HG03159 (cell line): ENCODE measurements around the gene HSPA14.
"Not testable (repeated sequence)": the region's sequence is repeated elsewhere in the genome, so short reads cannot be mapped to it uniquely, and the experiment has no call there.

Experiments used
- ATAC-seq: cut with Tn5 transposase; IDR thresholded peaks from one replicate; pipeline ENCODE4 v1.9.1; 2021; ENCODE audit warnings: mild to moderate bottlenecking, moderate library complexity; ENCODE audit not compliant: unreplicated experiment

Gene HSPA14, protein sequence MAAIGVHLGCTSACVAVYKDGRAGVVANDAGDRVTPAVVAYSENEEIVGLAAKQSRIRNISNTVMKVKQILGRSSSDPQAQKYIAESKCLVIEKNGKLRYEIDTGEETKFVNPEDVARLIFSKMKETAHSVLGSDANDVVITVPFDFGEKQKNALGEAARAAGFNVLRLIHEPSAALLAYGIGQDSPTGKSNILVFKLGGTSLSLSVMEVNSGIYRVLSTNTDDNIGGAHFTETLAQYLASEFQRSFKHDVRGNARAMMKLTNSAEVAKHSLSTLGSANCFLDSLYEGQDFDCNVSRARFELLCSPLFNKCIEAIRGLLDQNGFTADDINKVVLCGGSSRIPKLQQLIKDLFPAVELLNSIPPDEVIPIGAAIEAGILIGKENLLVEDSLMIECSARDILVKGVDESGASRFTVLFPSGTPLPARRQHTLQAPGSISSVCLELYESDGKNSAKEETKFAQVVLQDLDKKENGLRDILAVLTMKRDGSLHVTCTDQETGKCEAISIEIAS

DNA sequence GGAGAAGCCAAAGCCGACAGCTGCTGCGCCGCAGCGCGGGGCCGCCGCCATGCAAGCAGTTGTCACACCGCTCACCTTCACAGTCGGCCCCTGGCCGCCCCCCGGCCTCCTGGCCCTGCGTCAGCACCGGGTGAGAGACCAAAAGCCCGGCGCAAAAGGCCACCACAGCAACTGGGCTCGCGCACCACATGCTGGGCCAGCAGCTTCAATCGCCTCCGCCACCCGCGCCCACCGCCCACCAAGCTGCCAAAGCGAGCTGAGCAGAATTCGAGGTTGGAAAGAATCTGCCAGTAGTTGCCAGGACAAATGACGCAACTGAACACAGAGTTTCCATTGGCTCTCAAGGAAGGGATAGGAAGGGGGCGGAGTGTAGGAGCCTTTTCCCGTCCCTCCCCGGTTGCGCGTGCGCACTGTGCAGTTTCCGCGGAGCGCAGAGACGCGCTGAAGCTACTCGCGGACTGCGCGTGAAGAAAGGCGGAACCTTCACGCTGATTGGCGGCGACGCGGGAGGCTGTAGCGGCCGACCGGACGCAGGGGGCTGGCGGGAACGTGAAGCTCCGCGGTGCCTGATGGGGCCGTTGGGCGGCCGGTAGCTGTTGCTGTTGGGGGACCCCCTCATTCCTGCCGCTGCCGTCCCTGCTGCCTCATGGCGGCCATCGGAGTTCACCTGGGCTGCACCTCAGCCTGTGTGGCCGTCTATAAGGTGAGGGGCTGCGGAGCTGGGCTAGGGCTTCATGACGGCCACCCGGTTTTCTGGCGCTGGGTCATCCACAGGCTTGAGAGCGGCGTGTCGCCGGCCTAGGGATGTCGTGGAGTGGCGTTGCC lies at the start of gene HSPA14, which contains the start of the genes CDNF and MSANTD7:
Gene HSPA14 (plus strand): TSS at position 550 of the 825 bp plus-strand sequence. CDS start 97 bp downstream, at position 647.
Gene CDNF (minus strand): TSS at position 281 of the 825 bp plus-strand sequence. CDS start 91 bp downstream, at position 190.
Gene MSANTD7 (plus strand): TSS at position 550 of the 825 bp plus-strand sequence. CDS start 3,979 bp downstream, outside the sequence.
- peak; percentile 91 for ATAC-seq

DNA sequence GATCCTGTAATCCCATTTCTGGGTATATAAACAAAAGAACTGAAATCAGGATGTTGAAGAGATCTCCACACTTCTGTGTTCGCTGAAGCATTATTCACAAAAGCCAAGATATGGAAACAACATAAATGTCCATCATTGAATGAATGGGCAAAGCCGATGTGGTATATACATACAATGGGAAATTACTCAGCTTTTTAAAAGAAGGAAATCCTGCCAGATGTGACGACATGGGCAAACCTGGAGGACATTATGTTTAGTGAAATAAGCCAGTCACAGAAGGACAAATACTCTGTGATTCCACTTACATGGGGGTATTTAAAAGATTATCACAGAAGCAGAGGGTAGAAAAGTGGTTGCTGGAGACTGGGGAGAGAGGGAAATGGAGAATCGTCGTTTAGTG lies 39.5 kb upstream of the HSPA14 start:
- no peak for ATAC-seq

DNA sequence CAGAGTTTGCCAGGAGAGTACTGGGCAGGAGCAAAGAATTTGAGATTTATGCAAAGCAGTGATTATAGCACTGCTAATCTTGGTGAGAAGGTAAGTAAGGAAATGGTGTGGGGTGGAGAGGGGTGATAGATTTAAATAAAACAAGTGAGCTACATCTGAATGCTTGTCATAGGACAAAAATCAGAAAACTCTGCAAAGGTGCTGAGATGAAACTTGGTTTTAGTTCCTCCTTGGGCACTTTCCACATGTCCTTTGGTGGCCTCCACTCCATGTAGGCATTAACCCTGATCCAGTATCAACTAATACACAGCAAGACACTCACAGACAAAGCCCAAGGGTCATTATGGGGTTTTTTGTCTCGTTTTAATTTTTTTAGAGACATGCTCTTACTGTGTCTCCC lies 37.7 kb upstream of the HSPA14 start:
- ATAC-seq = no peak

DNA sequence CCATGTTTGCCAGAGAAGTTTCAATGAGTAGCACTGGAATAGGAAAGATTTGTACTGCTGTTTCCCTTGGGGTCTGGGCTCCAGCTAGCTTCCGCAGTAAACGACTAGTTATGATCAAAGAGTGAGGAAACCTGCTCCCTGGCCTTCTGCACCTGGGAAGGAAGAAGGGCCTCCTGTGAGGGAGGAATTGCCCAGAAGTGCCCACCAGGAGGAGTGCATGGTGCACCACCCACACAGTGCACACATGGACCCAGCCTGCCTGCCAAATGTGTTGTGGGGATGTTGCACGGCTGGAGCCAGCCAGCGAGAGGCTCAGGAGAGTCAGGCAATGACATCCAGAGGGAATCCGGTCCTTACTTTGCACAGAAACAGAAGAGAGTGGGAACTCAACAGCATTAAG lies 36.4 kb upstream of the HSPA14 start:
- ATAC-seq = no peak

DNA sequence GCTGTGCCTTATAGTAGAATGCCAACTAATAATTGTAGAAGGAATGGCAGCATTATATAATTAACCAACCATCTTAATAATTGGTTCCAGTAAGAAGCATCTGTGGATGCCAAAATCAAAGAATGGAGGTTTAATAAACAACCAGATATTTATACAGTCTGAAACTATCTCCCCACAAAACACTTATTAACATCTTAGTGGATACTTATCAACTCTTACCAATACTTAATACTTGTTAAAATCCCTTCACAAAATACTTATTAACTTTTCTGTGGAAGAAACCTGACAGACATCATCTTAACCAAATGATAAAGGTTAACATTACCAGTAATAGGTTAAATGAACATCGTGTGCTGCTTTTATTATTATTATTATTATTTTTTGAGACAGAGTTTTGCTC lies 34.3 kb upstream of the HSPA14 start:
- no peak for ATAC-seq

DNA sequence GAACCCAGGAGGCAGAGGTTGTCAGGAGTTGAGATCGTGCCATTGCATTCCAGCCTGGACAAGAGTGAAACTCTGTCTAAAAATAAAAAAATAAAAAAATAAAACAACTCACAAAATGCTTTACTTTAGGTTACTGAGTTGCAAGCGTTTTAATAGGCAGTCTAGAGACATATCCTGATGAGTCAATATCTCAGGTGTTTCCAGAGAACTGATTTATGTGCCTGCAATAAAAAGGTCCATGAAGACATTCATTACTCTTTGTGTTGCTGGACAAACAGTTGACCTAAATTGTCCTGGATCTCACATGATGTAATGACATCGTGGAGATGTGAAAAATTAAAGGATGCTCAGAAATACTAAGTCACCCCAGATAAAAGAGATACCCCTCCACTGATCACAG lies 31.8 kb upstream of the HSPA14 start:
- ATAC-seq = no peak

DNA sequence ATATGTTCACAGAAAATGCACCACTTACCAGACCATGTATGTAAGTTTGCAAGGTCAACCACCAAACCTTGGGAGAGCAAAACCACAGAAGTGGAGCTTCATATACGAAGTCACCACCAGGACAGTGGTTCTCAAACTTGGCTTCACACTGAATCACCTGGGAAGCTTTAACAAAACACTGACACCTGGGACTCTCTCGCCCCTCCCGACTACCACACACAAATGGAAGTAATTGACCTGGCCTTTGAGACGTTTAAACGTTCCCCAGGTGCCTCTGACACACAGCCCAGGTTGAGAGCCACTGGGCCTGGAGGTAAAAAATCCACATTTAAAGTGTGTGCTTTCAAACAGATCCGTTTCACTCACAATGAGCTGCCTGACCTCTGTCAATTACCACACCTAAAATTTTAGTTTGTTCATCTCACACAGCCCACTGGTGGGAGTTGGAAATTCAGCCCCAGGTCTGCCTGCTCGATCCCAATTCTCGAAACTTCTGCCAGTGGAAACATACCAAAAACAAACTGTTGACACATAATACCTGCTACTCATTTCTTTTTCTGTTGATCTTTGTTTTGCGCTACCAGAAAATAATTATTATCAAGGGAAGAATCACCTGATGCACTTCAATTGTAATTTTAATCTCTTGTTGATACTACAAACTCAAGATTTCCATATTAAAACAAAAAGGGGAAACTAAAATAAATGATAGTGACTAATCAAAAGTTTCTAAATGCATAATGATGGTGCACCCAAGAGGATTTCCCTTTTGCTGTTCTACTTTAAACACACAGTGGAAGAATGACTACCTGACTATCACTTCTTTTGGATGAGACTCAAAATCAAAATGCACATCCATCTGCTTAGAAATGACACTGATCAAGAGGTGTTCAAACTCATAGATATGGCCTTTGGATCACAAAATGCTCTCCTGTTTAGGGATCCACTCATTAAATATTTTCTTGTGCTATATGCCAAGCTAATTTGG lies 26.8 kb upstream of the HSPA14 start:
- no peak for ATAC-seq

DNA sequence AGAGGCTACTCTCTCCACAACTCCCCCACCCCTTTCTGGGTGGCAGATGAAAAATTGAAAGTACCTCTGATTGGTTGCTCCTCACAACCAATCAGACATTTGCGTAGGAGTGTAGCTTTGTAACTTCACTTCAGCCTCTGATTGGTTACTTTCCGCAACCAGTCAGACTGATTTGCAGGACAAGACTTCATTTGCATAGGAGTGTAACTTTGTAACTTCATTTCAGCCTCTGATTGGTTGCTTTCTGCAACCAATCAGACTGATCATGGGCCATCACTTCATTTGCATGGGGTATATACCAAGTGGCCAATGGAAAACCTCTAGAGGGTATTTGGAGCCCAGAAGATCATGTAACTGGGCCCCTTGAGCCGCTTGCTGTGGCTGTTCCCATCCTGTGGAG lies 25.8 kb upstream of the HSPA14 start:
- no peak for ATAC-seq

DNA sequence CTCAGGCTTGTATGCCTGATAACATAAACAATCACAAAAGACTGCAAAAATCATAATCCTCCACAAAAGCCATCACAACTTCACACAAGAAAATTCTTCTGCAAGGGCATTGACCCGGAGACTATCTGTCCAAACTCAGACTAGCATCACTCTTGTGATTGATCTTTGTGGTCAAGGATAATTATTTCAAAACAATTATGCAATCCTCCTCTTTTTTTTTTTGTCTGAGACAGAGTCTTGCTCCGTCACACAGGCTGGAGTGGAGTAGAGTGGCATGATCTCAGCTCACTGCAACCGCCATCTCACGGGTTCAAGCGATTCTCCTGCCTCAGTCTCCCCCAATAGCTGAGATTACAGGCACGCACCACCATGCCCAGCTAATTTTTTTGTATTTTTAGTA lies 22.4 kb upstream of the HSPA14 start:
- ATAC-seq = no peak

DNA sequence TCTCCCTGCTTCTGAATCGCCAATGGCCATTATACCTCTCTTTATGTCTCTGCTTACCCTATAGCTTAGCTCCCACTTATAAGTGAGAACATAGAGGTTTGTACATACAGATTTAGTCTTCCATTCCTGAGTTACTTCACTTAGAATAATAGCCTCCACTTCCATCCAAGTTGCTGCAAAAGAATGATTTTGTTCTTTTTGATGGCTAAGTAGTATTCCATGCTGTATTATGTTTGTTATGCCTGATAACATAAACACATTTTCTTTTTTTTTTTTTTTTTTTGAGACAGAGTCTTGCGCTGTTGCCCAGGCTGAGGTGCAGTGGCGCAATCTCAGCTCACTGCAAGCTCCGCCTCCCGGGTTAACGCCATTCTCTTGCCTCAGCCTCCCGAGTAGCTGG lies 21.4 kb upstream of the HSPA14 start:
- ATAC-seq = not testable (repeated sequence)

DNA sequence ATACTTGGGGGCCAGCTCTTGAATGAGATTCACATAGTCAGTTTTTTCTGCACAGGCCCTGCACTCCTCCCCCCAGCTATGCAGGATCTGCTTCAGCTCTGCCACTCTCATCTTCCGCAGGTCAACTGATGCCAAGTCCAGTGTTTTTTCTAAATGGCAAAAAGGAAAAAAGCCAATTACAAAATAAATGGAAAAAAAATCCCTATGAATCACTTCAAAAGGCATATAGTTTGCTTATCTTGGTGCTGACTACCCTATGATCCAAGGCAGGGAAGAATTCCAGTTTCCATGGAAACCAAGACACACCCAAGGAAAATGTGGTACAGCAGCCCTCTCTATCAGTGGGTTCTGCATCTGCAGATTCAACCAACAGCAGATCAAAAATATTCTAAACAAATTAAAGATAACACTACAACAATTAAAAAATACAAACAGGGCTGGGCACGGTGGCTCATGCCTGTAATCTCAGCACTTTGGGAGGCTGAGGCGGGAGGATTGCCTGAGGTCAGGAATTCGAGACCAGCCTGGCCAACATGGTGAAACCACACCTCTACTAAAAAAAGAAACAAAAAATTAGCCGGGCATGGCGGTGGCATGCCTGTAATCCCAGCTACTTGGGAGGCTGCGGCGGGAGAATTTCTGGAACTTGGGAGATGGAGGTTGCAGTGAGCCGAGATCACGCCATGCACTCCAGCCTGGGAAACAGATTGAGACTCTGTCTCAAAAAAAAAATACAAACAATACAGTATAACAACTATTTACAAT lies 17.9 kb upstream of the HSPA14 start:
- ATAC-seq = no peak

DNA sequence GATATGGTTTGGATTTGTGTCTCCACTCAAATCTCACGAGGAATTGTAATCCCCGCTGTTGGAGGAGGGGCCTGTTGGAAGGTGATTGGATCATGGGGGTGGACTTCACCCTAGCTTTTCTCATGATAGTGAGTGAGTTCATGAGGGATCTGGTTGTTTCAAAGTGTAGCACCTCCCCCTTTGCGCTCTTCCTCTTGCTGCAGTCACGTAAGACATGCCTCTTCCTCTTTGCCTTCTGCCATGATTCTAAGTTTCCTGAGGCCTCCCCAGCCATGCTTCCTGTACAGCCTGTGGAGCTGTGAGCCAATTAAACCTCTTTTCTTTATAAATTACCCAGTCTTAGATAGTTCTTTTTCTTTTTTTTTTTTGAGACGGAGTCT lies 17.3 kb upstream of the HSPA14 start:
- ATAC-seq = no peak

DNA sequence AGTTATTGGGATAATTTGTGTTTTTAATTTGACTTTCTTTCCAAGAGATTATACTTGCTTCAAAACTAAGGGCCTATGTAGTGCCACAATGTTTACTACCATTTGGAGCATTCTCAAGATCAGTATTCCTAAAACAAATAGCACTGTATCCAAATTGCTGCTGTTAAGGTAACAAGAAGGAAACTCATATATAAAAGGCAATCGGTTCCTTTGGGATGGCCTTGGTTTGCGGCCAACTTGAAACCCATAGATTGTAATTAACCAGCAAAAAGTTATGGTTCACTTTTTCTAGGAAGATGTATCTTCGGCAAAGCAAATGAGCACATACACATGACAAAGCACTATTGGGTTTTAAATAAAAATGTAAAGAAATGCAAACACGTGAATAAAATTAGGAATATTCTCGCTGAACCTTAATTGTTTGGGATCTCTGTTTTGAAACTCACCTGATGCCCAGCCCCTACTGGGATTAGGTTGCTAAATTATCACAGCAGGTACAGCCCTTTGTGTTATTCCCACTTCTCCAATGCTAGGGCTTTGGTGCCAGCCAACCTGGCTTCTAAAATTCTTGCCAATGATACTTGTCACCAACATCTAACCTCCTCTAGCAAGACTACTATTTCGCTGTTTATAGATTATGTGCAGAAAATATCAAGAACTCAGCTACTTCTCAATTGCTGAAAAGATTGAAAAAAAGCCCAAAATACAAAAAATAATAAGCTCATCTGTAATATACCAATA lies 16.3 kb upstream of the HSPA14 start:
- no peak for ATAC-seq

DNA sequence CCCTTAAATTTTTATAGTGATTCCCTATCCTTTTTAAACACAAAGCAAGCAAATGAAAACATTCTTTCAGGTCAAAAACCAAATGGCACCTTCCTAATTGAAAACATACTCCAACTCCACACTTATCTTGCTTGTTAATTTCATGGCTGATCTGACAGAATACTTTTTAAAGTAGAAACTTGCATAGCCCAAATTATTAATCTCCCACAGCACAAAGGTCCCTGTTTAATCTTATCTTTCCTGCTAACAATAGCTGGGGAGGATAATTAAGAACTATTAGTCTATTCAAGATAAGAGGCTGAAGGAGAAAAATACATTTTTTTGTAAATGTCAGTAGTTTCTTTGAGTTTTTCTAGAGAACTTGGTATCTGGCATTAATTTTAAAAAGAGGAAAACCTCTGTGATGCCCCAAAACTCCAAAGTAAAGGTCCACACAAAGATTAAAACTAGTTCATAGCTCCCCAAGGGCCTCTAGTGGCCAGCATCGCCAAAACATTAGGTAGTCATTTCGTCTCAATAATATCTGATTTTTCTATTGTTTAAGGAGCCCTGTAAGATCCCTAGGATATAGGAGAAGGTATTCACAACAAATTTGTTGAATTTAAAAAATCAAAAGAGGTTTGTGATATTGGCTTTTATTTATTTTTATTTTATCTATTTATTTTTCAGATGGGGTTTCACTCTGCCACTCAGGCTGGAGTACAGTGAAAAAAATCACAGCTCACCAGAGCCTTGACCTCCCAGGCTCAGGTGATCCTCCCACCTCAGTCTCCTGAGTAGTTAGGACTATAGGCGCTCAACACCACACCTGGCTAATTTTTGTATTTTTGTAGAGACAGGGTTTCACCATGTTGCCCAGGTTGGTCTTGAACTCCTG lies 15.0 kb upstream of the HSPA14 start:
- no peak for ATAC-seq

DNA sequence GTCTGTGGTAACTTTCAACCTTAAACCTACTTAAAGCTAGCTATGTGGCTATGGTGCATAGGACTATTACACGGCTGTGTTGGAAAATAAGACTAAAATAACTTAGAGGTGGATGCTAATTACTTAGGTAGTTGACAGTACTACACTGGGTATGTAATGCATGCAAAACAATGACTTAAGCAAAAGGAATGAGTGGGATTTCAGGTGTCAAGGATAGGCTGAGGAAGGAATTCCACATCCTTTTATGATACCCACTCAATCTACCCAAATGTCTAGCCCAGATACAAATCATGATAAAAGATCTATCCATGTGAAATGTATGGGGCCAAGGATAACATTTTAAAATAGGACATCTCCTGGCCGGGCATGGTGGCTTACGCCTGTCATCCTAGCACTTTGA lies 14.1 kb upstream of the HSPA14 start:
- ATAC-seq = no peak

DNA sequence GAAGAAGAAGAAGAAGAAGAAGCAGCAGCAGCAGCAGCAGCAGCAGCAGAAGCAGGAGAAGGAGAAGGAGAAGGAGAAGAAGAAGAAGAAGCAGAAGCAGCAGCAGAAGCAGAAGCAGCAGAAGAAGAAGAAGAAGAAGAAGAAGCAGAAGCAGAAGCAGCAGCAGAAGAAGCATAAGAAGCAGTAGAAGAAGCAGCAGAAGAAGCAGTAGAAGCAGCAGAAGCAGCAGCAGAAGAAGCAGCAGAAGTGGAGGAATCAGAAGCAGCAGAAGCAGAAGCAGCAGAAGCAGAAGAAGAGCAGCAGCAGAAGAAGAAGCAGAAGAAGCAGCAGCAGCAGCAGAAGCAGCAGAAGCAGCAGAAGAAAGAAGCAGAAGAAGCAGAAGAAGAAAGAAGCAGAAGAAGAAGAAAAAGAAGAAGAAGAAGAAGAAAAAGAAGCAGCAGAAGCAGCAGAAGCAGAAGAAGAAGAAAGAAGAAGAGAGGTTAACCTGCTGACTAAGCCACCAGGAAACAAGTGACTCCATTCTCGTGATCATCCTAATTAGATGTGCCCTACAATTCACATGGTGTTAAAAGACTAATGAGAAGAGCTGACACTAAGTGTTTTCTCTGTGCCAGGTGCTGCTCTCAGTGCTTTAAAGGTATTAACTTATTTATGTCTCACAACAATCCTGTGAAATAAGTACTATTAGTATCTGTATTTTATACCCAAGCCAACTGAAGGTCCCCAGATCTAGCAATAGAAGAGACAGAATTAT lies 11.9 kb upstream of the HSPA14 start:
- ATAC-seq = no peak

DNA sequence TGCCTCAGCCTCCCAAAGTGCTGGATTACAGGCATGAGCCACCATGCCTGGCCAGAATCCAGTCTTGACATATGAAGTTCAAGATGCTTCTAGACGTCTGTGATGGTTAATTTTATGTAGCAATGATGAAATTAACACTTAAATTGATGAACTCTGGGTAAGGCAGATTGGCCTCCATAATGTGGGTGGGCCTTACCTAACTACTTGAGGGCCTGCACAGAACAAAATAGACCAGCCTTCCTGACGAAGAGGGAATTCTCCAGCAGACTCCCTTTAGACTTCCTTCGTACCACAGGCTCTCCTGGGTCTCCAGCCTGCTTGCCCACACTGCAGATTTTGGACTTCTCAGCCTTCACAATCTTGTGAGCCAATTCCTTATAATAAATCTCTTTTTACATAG lies 5.0 kb upstream of the HSPA14 start:
- no peak for ATAC-seq
